ENCODE results near the gene BAZ2B.

The BAZ2B gene

DNA sequence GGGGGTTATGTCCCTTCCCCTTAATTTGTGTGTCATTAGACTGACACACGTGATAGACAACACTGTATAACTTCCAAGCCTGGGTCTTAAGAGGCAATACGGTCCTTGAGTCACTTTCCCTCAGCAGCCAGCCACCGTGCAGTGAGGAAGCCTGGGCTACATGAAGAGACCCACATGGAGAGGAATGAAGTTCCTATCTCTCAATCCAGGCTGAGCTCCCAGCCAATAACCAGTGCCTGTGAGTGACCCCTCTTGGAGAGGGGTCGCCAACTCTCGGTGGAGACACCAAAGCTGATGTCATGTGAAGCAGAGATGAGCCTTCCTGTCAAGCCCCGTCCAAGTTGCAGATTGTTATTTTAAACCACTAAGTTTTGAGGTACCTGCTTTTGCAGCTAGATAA is 324.2 kb downstream of the BAZ2B start:
- no peak for DNase-seq

DNA sequence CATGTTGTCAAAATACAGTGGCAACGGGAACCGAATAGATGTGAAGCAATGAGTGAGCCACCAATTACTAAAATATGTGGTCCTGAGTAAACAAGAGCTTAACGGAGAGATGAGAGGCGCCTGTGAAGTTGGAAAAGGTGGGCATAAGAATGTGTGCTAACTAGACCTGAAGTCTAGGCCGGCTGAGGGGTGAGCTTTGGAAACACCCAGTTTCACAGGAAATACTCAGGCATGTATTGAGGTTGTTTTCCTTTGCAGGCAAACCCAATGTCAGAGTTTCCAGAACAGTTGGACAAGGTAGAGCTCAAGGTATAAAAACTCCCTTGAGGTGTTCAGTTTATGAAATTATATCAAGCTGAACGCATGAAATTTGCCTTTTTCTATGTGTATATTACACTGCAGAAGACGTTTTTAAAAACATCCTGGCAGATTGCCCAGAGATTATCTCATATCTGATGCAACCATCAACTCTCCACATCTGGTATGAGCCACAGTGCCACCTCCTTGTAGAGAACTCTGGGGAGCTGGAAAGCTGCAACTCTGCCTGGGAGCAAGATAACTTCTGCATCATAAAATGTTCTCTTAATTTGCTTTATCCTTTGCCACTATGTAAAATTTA is 325.9 kb downstream of the BAZ2B start:
- DNase-seq: peak; percentile 33

DNA sequence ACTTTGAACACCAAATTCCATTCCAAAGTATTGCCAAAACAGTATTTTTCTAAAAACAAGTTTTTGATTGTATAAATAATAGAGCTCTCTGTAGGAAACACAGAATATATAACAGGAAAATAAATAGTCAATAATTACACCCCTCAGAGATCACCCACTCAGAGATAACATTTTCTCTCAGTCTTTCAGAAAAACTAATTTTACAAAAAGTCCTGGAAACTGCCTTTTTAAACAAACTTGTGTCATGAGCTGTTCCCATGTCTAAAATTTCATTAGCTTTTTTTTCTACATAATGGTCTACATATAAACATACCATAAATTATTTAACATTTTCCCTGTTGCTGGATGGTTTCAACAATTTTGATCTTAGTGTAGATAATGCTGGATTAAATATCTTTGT is 328.6 kb downstream of the BAZ2B start:
- no peak for DNase-seq

DNA sequence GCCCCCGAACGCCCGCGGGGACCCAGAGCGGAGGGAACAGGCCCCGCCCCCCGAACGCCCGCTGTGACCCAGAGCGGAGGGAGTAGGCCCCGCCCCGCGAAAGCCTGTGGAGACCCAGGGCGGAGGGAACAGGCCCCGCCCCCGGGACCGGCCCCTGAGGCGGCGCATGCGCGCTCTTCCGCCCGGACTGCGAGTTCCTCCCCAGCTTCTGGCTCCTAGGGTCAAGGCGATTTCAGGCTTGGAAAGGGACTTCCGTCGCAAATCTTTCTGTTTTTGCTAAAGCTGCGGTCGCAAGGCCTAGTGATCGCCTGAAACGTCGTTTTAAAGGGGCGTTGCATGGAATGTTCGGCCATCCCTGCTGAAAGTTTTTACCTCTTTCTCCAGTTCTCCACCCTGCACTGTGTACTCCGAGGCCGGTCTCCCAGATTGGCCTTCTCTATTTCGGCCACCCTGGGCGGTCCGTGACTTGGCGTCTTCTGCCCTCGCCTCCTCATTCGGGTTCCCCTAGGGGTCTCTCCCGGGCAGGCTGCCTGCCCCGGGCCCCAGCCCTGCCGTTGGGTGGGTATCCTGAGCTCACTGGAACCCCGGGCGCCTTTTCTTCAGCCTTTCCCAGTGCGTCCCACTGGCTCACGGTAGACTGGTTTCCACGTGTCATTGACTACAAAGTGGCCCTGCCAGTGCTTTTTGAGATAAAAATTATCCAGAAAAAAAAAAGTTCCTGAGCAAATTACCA is 329.5 kb downstream of the BAZ2B start:
- DNase-seq: peak; percentile 95

DNA sequence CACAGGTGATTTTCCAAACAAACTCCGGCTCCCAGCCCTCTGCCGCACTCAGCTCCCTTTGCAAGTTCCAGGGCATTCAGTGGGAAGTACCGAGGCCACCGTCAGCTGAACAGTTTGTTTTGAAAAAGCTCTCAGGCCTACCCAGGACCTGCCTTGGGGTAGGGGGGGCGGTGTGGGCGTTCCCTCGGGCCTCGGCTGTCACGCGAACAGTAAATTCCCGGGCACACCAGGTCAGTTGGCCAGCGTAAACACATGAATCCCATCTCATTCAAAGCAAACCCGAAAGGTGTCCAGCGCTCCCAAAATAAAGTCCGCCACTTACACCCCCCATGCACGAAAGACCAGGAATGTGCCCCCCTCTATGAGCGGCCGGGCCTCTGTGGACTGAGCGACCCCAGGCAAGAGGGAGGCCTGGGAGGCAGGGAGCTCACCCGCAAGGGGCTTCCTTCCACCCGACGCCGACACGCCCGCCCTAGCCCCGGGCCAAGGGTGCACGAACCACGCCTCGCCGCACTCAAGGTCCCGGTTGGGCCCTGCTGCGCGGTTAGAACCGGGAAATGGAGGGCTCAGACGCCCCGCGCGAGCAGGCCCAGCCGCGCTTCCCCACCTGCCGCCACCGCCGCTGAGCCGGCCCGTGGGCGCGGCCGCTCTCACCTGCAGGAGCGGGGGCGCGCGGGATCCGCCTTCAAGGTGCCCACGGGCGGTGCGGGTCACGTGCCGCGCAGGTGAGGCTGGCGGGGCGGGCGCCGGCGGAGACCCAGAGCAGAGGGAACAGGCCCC is 330.2 kb downstream of the BAZ2B start, which contains the start of gene WDSUB1:
Gene WDSUB1, minus strand, starts transcription at position 775 of the 780 bp plus-strand sequence. CDS start 3,634 bp downstream, outside the sequence.
- DNase-seq: peak; percentile 61

DNA sequence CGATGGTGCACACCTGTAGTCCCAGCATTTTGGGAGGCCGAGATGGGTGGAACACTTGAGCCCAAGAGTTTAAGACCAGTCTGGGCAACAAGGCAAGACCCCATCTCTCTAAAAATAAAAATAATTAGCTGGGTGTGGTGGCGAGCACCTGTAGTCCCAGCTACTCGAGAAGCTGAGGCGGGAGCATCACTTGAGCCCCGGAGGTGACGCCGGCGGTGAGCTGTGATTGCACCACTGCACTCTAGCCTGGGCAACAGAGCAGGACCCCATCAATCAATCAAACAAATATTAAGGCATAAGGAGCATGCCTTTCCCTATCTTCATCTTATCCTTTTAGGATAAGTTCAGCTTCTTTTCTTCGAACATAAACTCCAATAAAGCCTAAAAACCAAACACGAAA is 330.9 kb downstream of the BAZ2B start:
- no peak for DNase-seq

DNA sequence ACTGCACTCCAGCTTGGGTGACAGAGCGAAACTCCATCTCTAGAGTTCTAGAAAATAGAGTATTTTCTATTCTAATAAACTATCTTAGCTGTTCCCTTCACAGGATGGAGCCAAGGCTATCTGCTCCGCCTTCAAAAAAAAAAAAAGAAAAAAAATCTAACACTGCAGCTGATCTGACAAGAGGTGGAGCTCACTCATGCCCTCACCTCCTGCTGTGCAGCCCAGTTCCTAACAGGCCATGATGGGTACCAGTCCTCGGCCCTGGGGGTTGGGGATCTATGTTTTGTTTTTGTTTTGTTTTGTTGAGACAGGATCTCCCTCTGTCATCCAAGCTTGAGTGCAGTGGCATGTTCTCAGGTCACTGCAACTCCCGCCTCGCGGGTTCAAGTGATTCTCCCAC is 332.8 kb downstream of the BAZ2B start:
- DNase-seq: no peak

DNA sequence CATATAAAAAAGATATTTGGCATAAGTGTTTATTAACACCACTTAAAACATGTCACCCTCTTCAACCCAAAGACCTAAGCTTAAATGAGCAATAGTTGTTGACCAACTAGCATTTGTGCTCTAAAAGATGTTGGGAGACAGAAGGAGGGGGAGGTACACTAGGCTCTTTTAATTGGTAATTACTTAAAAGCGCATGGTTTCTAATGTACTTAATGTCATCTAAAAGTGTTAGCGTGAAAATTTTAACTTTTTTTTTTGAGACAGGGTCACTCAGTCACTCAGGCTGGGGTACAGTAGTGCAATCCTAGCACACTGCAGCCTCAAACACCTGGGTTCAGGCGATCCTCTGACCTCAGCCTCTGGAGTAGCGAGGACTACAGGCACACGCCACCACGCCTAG is 335.3 kb downstream of the BAZ2B start:
- DNase-seq: no peak

DNA sequence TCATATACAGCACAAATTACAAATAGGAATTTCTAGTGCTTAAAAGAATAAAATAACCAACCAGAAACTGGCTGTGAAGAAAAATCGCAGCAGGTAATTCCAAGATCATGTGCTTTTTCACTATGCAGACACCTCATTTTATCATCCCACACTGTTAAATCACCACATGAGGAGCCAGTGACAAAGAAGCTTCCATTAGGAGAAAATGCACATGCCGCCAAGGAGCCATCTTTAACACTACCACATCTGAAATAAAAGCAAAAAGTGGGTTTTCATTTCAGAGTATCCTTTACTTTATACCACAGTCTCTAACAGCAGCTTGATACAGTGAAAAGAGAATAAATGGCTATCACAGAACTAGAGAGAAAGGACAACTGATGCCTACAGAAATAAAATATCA is 336.6 kb downstream of the BAZ2B start:
- DNase-seq: no peak

DNA sequence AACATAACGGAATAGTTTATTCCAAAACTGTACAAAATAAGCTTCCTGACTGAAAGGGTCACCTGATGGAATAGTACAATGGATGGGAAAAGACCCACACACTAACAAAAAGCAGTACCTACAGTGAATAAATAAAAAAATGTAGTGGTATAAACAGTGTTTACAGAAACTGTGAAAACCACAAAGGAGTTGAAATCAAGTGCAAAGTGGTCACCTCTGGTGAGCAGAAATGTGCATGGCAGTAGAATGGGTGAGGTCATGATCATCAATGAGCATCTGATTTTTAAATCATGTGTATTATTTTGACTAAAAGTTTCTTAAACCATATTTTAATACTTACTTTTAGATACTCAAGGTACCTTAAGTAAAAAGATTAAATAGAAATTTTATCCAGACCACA is 341.2 kb downstream of the BAZ2B start:
- no peak for DNase-seq

DNA sequence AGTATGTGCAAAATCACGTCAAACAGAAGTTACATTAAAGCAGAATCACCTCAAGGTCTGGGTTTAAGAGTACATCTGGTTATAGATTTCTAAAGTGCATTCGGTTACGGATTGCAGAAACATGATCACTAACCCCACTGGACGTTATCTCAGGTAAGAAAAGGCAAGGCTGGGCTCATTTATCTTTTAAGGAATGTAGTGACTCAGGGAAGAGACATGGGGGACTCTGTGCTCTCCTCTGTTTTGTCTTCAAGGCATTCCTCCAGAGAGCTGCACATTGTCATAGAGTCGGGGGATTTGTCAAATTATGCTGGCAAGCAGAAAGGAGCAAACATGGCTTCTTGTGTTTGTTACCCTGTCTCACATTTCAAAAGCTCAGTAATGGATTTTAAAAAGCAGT is 344.2 kb downstream of the BAZ2B start:
- no peak for DNase-seq

DNA sequence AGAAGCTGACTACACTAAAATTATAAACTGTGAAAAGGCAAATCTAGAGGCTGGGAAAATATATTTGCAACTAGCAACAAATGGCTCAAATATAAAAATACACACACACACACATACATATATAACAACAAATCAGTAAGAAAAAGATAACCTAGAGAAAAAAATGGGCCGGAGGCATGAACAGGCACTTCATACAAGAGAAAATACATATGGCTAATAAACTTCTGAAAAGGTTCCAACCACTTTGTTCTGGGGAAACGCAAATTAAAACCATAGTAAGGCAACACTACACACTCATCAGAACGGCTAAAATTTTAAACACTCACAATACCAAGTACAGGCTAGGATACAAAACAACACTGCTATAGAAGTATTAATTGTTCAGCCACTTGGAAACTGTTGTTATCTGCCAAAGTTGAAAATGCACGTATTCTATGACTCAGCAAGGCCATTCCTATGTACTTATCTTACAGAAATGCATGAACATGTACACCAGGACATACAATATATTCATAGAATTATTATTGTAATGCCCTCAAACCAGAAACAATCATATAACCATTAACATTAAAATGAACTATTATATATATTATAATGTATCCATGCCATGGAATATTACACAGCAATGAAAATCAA is 345.5 kb downstream of the BAZ2B start:
- no peak for DNase-seq
